Inferior parietal cortex (tissue), 1 donor: ENCODE results near the gene ZNF793.

Experiments
- DNase-seq: peaks from one replicate; pipeline ENCODE4 v3.0.0-alpha.2; 2016; ENCODE audit errors: extremely low spot score

The ZNF793 gene

GRCh38 chr19:37565370-37565669 is 58.6 kb downstream of the ZNF793 start:
- no peak for DNase-seq

- no peak for DNase-seq
Measured at GRCh38 chr19:37572203-37572602, 65.5 kb downstream of the ZNF793 start.

- DNase-seq, result no peak
Measured at GRCh38 chr19:37583340-37583739, 76.6 kb downstream of the ZNF793 start.
